NCI-H446 treated with DMSO at 0.1 percent for 48 hours (cell line): Measurements from ENCODE around the gene PTPRN2.
"Not testable (repeated sequence)": the region's sequence is repeated elsewhere in the genome, so short reads cannot be mapped to it uniquely, and the experiment has no call there.

ENCODE experiments used
- DNase-seq: peaks from one replicate; lab custom pipeline; 2025; lab: John Stamatoyannopoulos, UW

PTPRN2 gene

GRCh38 chr7:158264881-158265742 is 322.5 kb downstream of the PTPRN2 start:
- DNase-seq, result no peak

- no peak for DNase-seq
These were observed 323.5 kb downstream of the PTPRN2 start for GRCh38 chr7:158263964-158264748.

GRCh38 chr7:158263110-158263963 is 324.3 kb downstream of the PTPRN2 start:
- no peak for DNase-seq

- no peak for DNase-seq
These were observed 325.1 kb downstream of the PTPRN2 start for GRCh38 chr7:158262284-158263109.

GRCh38 chr7:158261362-158262235 is 326.0 kb downstream of the PTPRN2 start:
- no peak for DNase-seq

- DNase-seq, result no peak
These were observed 326.9 kb downstream of the PTPRN2 start for GRCh38 chr7:158260567-158261361.

GRCh38 chr7:158259671-158260418 is 327.8 kb downstream of the PTPRN2 start:
- DNase-seq, result no peak

GRCh38 chr7:158259141-158259540 is 328.5 kb downstream of the PTPRN2 start:
- DNase-seq, result no peak

- no peak for DNase-seq
These were observed 329.1 kb downstream of the PTPRN2 start for GRCh38 chr7:158258411-158259130.

GRCh38 chr7:158257516-158258410 is 329.9 kb downstream of the PTPRN2 start:
- no peak for DNase-seq

GRCh38 chr7:158257001-158257400 is 330.6 kb downstream of the PTPRN2 start:
- no peak for DNase-seq

GRCh38 chr7:158256091-158256816 is 331.4 kb downstream of the PTPRN2 start:
- DNase-seq, result no peak

- DNase-seq, result no peak
These were observed 332.1 kb downstream of the PTPRN2 start for GRCh38 chr7:158255558-158255957.

- no peak for DNase-seq
These were observed 332.5 kb downstream of the PTPRN2 start for GRCh38 chr7:158255156-158255555.

GRCh38 chr7:158253670-158254045 is 334.0 kb downstream of the PTPRN2 start:
- DNase-seq, result not testable (repeated sequence)
